ENCODE data around the gene SLC38A11.

The SLC38A11 gene

DNA sequence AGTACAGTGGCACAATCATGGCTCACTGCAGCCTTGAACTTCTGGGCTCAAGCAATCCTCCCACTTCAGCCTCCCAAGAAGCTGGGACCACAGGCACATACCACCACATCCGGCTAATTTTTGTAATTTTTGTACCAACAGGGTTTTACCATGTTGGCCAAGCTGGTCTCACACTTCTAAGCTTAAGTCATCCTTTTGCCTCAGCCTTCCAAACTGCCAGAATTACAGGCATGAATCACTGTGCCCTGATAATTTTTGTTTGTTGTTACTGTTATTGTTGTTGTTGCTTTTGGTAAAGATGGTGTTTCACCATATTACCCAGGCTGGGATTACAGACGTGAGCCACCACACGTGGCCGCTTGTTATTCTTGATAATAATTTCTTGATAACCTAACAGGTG is 103.2 kb downstream of the SLC38A11 start:
- no peak for DNase-seq
- in situ Hi-C loops (cut with MboI; ENCODE audit: low pct_unique_long_range_greater_than_20kb, low sequenced_read_pairs): no loop called here

DNA sequence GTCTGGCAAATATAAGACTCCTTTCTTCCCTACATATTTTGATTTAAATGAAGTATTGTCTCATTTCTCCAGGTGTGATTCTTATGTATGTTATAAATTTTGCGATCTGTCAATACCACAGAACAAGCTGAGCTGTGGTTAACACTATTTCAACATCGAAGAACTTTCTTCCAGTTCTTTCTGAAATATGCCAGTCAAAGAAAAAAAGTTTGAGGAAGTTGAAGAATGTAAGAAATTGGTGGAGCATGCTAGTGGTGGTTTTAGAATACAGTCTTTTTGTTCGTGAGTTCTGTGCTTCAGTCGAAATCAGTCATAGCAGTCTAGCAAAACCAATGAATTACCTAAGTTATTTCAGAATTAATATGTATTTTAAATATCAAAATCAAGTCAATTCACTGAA is 105.1 kb downstream of the SLC38A11 start:
- peak; percentile 46 for DNase-seq
- in situ Hi-C loops (cut with MboI; ENCODE audit: low pct_unique_long_range_greater_than_20kb, low sequenced_read_pairs): no loop called here

DNA sequence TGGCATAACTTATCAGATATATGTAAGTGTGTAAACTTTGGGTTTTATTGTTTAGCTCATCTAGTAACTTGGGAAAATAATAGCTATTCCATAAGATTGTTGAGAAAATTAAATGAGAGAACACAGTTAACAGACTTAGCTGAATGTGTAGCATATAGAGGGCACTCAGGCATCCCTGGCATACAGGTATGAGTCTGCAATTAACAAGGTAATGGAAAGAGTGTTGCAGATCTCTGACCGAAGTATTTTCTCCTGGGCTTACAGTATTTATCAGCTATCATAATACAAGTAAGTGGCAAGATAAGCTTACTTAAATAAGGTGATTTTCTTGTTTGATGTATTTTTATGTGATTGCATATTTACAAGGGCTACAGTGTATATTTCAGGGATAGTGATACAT is 105.8 kb downstream of the SLC38A11 start:
- no peak for DNase-seq
- in situ Hi-C loops (cut with MboI; ENCODE audit: low pct_unique_long_range_greater_than_20kb, low sequenced_read_pairs): no loop called here

DNA sequence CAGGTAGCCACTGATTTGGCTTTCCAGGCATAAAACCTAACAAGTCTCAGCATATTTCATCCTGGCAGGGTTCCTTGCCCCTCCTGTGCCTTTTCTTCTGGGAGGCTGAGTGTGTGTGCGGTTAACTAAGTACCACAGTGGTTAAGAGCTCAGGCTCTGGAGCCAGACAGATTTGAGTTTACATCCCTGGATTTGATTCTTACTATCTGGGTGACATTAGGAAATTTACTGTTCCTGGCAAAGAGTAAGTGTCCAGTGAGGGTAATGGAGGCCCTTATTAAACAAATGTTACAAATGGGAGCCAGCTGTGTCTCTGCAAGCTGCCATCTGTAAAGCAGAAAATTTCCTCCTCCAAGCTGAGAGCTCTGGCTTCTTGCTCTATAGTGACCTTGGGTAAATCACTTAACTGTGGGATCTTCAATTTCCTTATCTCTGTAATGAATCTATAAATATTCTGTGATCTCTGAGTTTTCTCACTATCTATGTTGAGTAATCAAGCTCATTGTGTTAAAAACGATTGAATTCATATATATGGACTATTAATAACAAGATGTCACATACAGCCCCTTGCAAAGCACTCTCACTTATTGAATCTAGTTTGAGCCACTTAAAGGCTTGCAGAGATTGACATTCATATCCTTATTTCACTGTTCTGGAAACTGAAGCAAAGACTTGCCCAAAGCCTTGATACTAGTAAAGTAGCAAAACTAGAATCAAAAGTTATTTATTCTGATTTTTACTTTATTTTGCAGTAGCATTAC is 107.2 kb downstream of the SLC38A11 start:
- no peak for DNase-seq
- in situ Hi-C loops (cut with MboI; ENCODE audit: low pct_unique_long_range_greater_than_20kb, low sequenced_read_pairs): no loop called here

DNA sequence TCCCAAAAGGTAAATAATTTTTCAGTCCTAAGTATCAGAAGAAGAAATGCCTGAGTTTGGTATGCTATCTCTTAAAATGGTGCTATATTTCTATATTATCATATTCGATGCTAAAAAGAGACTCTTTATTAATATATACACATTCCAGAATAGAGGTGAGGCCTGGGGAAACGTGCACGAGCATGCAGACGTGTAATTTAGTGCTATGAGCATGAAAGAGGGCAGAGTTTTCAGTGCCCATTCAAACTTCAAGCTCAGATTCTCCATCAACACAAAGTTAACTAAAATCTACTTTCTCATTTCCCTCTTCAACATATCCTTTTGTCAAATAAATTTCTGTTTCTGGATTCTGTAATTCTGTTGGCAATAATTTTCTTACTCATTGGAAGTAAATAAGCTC is 108.0 kb downstream of the SLC38A11 start:
- in situ Hi-C loops (cut with MboI; ENCODE audit: low pct_unique_long_range_greater_than_20kb, low sequenced_read_pairs): no loop called here
- DNase-seq: no peak

DNA sequence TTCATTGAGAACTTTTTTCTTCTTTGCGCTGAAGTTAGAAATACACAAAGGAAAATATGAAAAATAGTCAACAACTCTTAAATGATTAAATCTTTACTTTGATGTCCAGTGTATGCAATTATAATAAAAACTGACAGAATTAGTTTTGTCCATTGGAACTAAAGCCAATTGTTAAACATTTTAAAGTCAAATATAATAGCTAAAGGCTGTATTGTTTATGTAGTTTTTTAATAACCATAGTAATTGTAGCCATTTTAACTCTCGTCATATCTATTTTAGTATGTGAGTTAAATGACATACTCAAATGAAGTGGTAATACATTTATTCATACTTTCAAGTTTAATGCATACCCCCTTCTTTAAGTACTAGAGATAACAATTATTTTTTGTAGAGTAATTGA is 109.0 kb downstream of the SLC38A11 start:
- in situ Hi-C loops (cut with MboI; ENCODE audit: low pct_unique_long_range_greater_than_20kb, low sequenced_read_pairs): no loop called here
- no peak for DNase-seq

Measured in KBM-7 (cell line).